PC-9 (cell line): ENCODE results near the gene FAM3C. TPM values are rescaled to one million over a fixed set of nuclear protein-coding genes. Genes with fewer than 3 reads are reported as not detected.

Source experiments
- BruUV-seq: library from RNA; stranded (reverse); fragments of 400-500 nt; replicated peaks from 2 replicates; lab custom pipeline; 2021; lab: Mats Ljungman, UMichigan
- CTCF ChIA-PET: fragments of 300-600 bp; sonication (Branson Sonifier 250); formaldehyde crosslinking; loops from one replicate; lab custom pipeline; 2022; ENCODE audit warnings: antibody characterized with exemption; lab: Charles Lee
- POLR2A ChIA-PET: fragments of 300-600 bp; sonication (Branson Sonifier 250); formaldehyde crosslinking; loops from one replicate; lab custom pipeline; 2022; ENCODE audit warnings: antibody characterized with exemption; ENCODE audit not compliant: unreplicated experiment; lab: Charles Lee
- DNase-seq, 2 experiments: peaks; one replicate each; pipeline versions ENCODE4 v3.0.0 to v3.0.0-alpha.2; 2015 to 2022; ENCODE audit warnings: mixed read lengths in 1 of 2
- H2AFZ ChIP-seq: fragments of 200-600 bp; sonication (generic); 2 replicates; pipeline ENCODE4 v1.8.1; 2017; ENCODE audit warnings: antibody characterized with exemption
- H3F3A ChIP-seq: fragments of 200-600 bp; sonication (generic); 2 replicates; pipeline ENCODE4 v1.8.1; 2017; ENCODE audit warnings: antibody characterized with exemption, mild to moderate bottlenecking, low read depth; ENCODE audit not compliant: insufficient read depth
- H3K27ac ChIP-seq: fragments of 200-600 bp; sonication (generic); 2 replicates; pipeline ENCODE4 v1.6.1; 2016; ENCODE audit warnings: mixed run types
- H3K27me3 ChIP-seq: fragments of 200-600 bp; sonication (generic); 2 replicates; pipeline ENCODE4 v1.6.1; 2016; ENCODE audit warnings: low read depth, mixed run types; ENCODE audit not compliant: insufficient read depth
- H3K36me3 ChIP-seq: fragments of 200-600 bp; sonication (generic); 2 replicates; pipeline ENCODE4 v1.6.1; 2016; ENCODE audit warnings: low read depth, mixed run types
- H3K4me1 ChIP-seq: fragments of 200-600 bp; sonication (generic); replicated peaks from 2 replicates; pipeline ENCODE4 v1.6.1; 2016; ENCODE audit warnings: mixed run types; ENCODE audit not compliant: insufficient read depth
- H3K4me2 ChIP-seq: fragments of 200-600 bp; sonication (generic); 2 replicates; pipeline ENCODE4 v1.6.1; 2017; ENCODE audit warnings: mixed run types
- H3K4me3 ChIP-seq: fragments of 200-600 bp; sonication (generic); 2 replicates; pipeline ENCODE4 v1.6.1; 2016; ENCODE audit warnings: mixed run types
- H3K79me2 ChIP-seq: fragments of 200-600 bp; sonication (generic); 2 replicates; pipeline ENCODE4 v1.6.1; 2017; ENCODE audit warnings: low read depth, mixed run types
- H3K9me2 ChIP-seq: fragments of 200-600 bp; sonication (generic); 2 replicates; pipeline ENCODE4 v1.8.1; 2017; ENCODE audit warnings: mild to moderate bottlenecking; ENCODE audit not compliant: insufficient read depth
- H3K9me3 ChIP-seq: fragments of 200-600 bp; sonication (generic); 2 replicates; pipeline ENCODE4 v1.8.1; 2016; ENCODE audit warnings: low read depth; ENCODE audit not compliant: insufficient read depth
- H4K20me1 ChIP-seq: fragments of 200-600 bp; sonication (generic); 2 replicates; pipeline ENCODE4 v1.8.1; 2017; ENCODE audit not compliant: insufficient read depth
- CTCF ChIP-seq: fragments of 200-600 bp; sonication (generic); conservative IDR thresholded peaks from 2 replicates; pipeline ENCODE4 v1.6.1; 2017; ENCODE audit warnings: mixed run types, antibody characterized with exemption, mild to moderate bottlenecking, moderate library complexity
- EZH2 ChIP-seq: fragments of 200-600 bp; sonication (generic); IDR thresholded peaks from 2 replicates; pipeline ENCODE4 v1.8.0; 2017; ENCODE audit warnings: antibody characterized with exemption, low read depth
- intact Hi-C: fragments of 100-400 bp; cut with micrococcal nuclease; formaldehyde crosslinking; loops from one replicate; pipeline ENCODE4 v1.10.0; 2022; ENCODE audit not compliant: unreplicated experiment
- total RNA-seq: library from RNA; stranded (reverse); gene quantifications from 2 replicates; pipeline ENCODE4 v1.2.3, GENCODE V29; 2021

Gene FAM3C
- total RNA-seq, 1 experiment from 2014 or later, result 134 TPM

GRCh38 chr7:121391686-121392085 is 4.4 kb downstream of the FAM3C start:
- H4K20me1 ChIP-seq, result no peaks in the 10 kb centered on the region; the same call in none of the 2 replicates
- DNase-seq, result no peak
- H3K9me2 ChIP-seq, result no peaks in the 10 kb centered on the region
- H3K9me3 ChIP-seq, result 0 out of 2 replicates have a peak, but pooled peaks cover 4% of the 10 kb centered on the region
- H3K4me3 ChIP-seq, result no peak overlapping the region
- H3K4me2 ChIP-seq, result no peak overlapping the region; the same call in 1 of the 2 replicates
- no peak overlapping the region for H2AFZ ChIP-seq
- BruUV-seq, result no TSS peak
- CTCF ChIA-PET, result no interaction called here
- peaks cover 4% of the 10 kb centered on the region; the same call in 1 of the 2 replicates for H3F3A ChIP-seq
- peaks cover 25% of the 10 kb centered on the region for H3K36me3 ChIP-seq
- intact Hi-C loops, result no loop called here
- TF ChIP-seq CTCF (no peak), EZH2 (no peak)
- H3K27ac ChIP-seq, result no peak overlapping the region
- H3K4me1 ChIP-seq, result peaks cover 21% of the 10 kb centered on the region
- POLR2A ChIA-PET, result interaction anchor here (0.7 kb wide), 1 partner anchor 182 kb away, joined by 4 read pairs; no protein-coding TSS in a partner anchor
- H3K27me3 ChIP-seq, result no peaks in the 10 kb centered on the region
- peaks cover 90% of the 10 kb centered on the region for H3K79me2 ChIP-seq

DNA sequence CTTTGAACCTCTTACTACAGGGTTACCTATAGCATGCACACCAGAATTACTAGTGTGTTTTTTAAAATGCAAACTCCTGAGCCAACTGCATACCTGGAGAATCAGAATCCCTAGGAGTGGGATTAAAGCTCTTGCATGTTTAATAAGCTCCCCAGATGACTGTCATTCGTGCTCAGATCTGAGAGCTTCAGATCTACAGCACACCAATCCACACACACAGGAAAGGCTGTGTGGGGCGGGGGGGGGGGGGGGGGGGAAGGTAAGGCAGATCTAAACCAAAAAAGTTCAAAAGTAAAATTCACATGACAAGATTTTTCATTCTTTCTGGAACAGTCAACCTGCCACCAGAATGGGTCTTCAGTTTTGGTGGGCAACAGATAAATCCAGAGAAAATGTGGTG is 5.5 kb downstream of the FAM3C start:
- no peak for TF ChIP-seq EZH2
- TF ChIP-seq CTCF, result no peak
- Histone ChIP-seq H4K20me1 (peaks cover 8% of the 10 kb centered on the region), H3K4me2 (0 out of 2 replicates have a peak overlapping the region, but pooled peaks have one; percentile 5), H3K4me3 (no peak overlapping the region), H3K9me3 (0 out of 2 replicates have a peak, but pooled peaks cover 4% of the 10 kb centered on the region), H3K36me3 (peaks cover 25% of the 10 kb centered on the region), H3F3A (peaks cover 4% of the 10 kb centered on the region; the same call in 1 of the 2 replicates), H3K27me3 (no peaks in the 10 kb centered on the region), H3K9me2 (no peaks in the 10 kb centered on the region), H2AFZ (no peak overlapping the region), H3K79me2 (peaks cover 99% of the 10 kb centered on the region), H3K27ac (no peak overlapping the region), H3K4me1 (peaks cover 19% of the 10 kb centered on the region)
- ChIA-PET POLR2A (no interaction called here), CTCF (no interaction called here)
- DNase-seq, result no peak
- intact Hi-C loops, result no loop called here
- BruUV-seq, result no TSS peak

DNA sequence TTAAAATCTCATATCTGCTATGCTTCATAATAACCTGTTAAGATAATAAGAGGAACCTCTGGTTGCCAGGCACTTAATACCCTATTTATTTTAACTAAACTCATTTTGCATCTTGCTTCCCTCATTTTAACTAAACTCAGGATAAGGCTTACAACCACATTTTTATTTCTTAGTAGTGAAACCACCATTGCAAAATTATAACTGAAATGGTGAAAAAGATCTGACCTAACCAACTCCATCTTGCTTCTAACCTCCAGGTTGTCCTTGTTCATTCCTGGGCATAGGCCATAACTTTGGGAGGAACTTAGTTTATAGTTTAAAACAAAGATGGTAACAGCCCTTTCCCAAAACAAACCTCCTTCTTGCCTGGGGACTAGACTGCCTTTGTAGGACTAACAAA is 6.0 kb downstream of the FAM3C start:
- Histone ChIP-seq H4K20me1 (peaks cover 10% of the 10 kb centered on the region), H3K4me1 (peaks cover 19% of the 10 kb centered on the region), H3K79me2 (peaks cover 99% of the 10 kb centered on the region), H3F3A (no peaks in the 10 kb centered on the region; the same call in 1 of the 2 replicates), H2AFZ (no peak overlapping the region), H3K27ac (no peak overlapping the region), H3K4me3 (no peak overlapping the region), H3K9me2 (no peaks in the 10 kb centered on the region), H3K4me2 (0 out of 2 replicates have a peak overlapping the region, but pooled peaks have one; percentile 5), H3K36me3 (peaks cover 25% of the 10 kb centered on the region), H3K9me3 (0 out of 2 replicates have a peak, but pooled peaks cover 4% of the 10 kb centered on the region), H3K27me3 (no peaks in the 10 kb centered on the region)
- intact Hi-C loops, result no loop called here
- no peak for DNase-seq
- ChIA-PET POLR2A (no interaction called here), CTCF (no interaction called here)
- no peak for TF ChIP-seq EZH2
- no peak for TF ChIP-seq CTCF
- BruUV-seq, result no TSS peak
